CD4-positive, alpha-beta T cell treated with Interleukin-12 subunit alpha and Interleukin-12 subunit beta, for 1 hour (primary cell): ENCODE measurements around the gene ZNF20.

ENCODE experiments used
- DNase-seq: peaks from one replicate; pipeline ENCODE4 v3.0.0-alpha.2; 2020

ZNF20 gene

GRCh38 chr19:12139885-12140544 is at the start of gene ZNF20:
Gene ZNF20 (minus strand): TSS chr19:12140350. CDS start chr19:12140182, 168 bp downstream.
- peak; percentile 91 for DNase-seq

- DNase-seq: no peak
These were observed 47.5 kb upstream of the ZNF20 start for GRCh38 chr19:12187625-12188024.

GRCh38 chr19:12180377-12180776 is 40.2 kb upstream of the ZNF20 start:
- DNase-seq: no peak

- no peak for DNase-seq
These were observed 26.5 kb upstream of the ZNF20 start for GRCh38 chr19:12166626-12167025.

- DNase-seq: no peak
These were observed 23.7 kb upstream of the ZNF20 start for GRCh38 chr19:12163826-12164225.

- DNase-seq: peak; percentile 94
These were observed 23.0 kb upstream of the ZNF20 start, which contains the start of gene ZNF136 for GRCh38 chr19:12162882-12163806. Gene ZNF136 (plus strand): TSS chr19:12163096. CDS start chr19:12163204, 108 bp downstream.

GRCh38 chr19:12162513-12162881 is 22.3 kb upstream of the ZNF20 start:
- DNase-seq: no peak

- no peak for DNase-seq
These were observed 19.7 kb upstream of the ZNF20 start for GRCh38 chr19:12159773-12160414.

GRCh38 chr19:12156223-12157058 is 16.3 kb upstream of the ZNF20 start, which contains the start of gene ZNF625:
Gene ZNF625 (minus strand): TSS chr19:12156734. CDS start chr19:12156558, 176 bp downstream.
- peak; percentile 12 for DNase-seq

- DNase-seq: no peak
These were observed 15.2 kb upstream of the ZNF20 start for GRCh38 chr19:12155324-12155860.

- no peak for DNase-seq
These were observed 5.2 kb upstream of the ZNF20 start for GRCh38 chr19:12145348-12145747.

GRCh38 chr19:12141405-12141736 is 1.2 kb upstream of the ZNF20 start:
- no peak for DNase-seq

- peak; percentile 87 for DNase-seq
These were observed 625 bp upstream of the ZNF20 start for GRCh38 chr19:12140545-12141404.

- DNase-seq: no peak
These were observed 881 bp downstream of the ZNF20 start for GRCh38 chr19:12139269-12139668.

- peak; percentile 55 for DNase-seq
These were observed 2.8 kb downstream of the ZNF20 start for GRCh38 chr19:12137221-12137940.

GRCh38 chr19:12133069-12133468 is 7.1 kb downstream of the ZNF20 start:
- DNase-seq: no peak

- DNase-seq: peak; percentile 20
These were observed 13.4 kb downstream of the ZNF20 start for GRCh38 chr19:12126707-12127106.

- no peak for DNase-seq
These were observed 22.8 kb downstream of the ZNF20 start for GRCh38 chr19:12117201-12117970.

- no peak for DNase-seq
These were observed 27.0 kb downstream of the ZNF20 start for GRCh38 chr19:12113121-12113520.

- no peak for DNase-seq
These were observed 27.4 kb downstream of the ZNF20 start for GRCh38 chr19:12112701-12113100.
